H54 (cell line): ENCODE data around the gene MAML2.

Experiments
- DNase-seq: peaks from one replicate; pipeline ENCODE4 v3.0.0; 2011; ENCODE audit warnings: low spot score, mixed read lengths; ENCODE audit not compliant: insufficient read length
- FAIRE-seq: peaks from 3 replicates; lab custom pipeline; 2011; peaks lifted over from hg19 to GRCh38; lab: Jason Lieb, UNC
- POLR2A ChIP-seq: IDR thresholded peaks from 2 replicates; pipeline ENCODE4 v1.6.1; 2011; ENCODE audit warnings: low read depth, mild to moderate bottlenecking, low read length

Gene MAML2

DNA sequence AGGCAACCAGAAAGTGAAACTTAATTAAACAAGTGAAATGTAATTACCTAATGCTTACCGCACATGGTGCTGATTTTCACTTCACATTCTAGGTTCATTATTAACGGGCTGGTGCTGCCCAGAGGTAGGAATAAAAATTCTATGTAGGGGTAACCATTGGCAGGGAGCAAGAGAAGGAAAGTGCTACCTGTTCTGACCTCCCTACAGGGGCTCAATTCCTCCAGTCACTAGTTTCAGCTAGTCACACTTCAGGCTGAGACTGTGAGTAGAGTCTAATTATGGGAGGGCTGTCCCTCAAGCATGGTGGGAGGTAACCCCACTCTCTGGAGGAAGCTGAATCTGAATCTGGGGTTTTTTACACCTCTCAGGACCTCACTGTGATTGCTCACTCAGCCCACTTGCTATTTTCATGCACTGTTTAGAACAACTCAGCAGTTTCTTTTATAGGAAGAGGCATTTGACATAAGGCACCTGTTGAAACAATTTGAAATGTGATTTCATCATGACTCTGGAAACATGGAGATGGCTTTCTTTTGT lies 75.4 kb downstream of the MAML2 start:
- TF ChIP-seq POLR2A: no peak
- FAIRE-seq: no peak
- DNase-seq: no peak

DNA sequence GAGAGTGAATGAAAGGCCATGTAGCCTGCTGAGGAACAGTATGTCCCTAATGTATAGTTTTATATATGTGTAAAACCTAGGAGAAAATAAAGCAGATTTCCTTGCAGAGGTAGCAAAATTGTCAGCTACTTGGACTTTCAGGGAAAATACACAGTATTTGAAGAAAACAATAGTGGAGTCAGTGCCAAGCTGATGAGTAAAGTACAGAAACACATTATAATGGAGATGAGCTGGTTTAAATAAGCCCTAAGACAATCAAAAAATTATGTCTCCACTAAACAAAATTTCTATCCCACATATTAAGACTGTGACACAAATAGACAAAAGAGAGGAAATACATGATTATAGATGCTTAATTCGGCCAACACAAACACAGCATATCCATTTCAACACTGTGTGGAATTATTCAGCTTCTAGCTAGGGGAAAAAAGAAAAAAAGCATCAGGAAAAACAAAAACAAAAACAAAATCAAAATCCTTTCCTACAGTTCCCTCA lies 75.9 kb downstream of the MAML2 start:
- FAIRE-seq: no peak
- TF ChIP-seq POLR2A: no peak
- DNase-seq: no peak

DNA sequence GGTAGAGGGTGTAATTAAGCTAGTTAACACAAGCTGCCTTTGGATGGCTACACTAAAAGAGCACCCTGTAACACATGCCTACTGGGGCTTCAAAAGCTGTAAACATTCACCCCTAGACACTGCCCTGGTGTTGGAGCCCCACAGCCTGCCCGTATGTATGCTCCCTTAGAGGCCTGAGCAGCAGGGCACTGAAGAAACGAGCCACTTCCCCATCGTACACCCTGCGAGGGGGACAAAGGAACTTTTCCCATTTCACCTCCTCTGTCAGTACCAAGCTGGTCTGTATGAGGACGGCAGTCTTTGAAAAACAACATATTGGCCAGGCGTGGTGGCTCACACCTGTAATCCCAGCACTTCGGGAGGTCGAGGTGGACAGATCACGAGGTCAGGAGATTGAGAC lies 77.0 kb downstream of the MAML2 start:
- DNase-seq: no peak
- no peak for TF ChIP-seq POLR2A
- no peak for FAIRE-seq

DNA sequence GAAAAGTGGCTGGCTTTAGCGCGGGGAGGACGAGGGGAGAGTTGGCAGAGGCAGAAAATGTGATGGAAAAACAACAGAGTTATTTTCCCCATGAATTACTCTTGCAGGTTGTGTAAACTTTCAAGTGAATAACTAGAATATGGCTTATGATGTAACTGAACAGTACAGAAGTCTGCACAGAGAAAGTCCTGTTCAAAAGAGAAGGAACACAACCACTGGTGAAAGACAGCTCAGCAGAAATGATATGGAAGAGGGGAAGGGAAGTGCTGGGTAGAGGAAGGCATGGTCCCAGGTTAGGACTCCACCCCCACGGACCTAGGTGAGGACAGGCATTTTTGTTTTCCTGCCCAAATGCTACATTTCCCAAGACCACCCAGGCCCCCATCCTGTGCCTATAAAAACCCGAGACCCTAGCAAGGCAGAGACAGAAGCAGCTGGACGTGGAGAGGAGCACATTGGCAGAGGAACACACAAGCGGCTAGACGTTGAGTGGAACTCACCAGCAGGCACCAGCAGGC lies 77.7 kb downstream of the MAML2 start:
- FAIRE-seq (no peak), DNase-seq (no peak)
- TF ChIP-seq POLR2A: no peak

DNA sequence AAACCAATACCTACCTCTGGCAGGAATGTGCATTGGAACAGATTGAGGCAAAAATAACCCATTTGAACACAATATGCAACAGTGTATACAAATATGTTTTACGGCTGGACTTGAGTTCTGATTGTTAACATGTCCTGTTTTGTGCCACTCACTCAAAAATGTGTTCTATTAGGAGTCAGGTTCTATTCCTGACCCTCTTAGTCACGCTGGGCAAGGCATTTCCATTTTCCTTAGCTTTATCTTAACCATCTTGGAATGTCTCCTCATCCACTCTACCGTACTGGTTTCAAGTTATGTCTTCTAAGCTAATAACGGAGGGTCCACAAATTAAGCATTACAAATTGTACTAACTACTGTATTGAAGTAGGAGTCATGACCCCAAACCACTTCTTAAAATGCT lies 78.6 kb downstream of the MAML2 start:
- no peak for TF ChIP-seq POLR2A
- FAIRE-seq (no peak), DNase-seq (no peak)

DNA sequence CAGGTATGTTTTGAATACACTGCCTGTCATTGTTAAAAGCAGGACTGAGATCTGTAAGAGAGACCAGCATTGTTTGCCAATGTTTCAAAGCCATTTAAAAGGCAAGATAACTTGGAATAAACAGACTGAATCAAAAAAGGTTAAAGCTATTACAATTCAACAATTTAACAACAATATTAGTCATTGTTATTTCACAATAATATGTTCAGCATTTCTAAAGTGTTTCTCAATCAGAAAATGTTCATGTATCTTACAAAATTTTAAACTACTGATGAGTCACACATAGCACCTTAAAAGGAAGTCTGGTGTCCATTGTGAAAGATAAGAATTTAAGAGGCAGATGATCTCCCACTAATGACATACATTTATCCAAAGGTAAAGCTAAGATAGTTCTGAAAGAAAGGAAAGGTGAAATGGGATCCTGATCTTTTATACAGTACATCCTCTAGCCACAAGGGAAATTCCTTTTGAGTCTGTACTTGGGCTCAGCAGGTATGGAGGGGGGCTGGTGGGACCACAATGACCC lies 79.7 kb downstream of the MAML2 start:
- FAIRE-seq (no peak), DNase-seq (no peak)
- no peak for TF ChIP-seq POLR2A

DNA sequence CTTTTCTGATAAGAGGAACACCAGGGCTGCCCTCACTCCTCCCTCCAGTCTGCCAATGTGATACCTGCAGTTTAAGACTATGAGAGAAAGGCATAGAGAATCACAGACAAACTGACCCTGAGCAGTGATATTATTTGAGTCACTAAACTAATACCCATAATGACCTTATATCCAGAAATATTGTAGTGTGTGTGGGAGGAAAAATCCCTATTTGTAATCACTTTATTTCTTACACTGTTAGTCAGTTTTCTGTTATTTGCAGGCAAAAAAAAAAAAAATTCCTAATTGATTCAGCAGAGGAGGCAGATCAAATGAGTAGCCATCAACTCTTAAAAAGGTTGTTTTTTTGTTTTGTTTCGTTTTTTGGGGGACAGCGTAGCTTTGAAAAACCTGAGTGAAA lies 82.5 kb downstream of the MAML2 start:
- FAIRE-seq (no peak), DNase-seq (no peak)
- TF ChIP-seq POLR2A: no peak

DNA sequence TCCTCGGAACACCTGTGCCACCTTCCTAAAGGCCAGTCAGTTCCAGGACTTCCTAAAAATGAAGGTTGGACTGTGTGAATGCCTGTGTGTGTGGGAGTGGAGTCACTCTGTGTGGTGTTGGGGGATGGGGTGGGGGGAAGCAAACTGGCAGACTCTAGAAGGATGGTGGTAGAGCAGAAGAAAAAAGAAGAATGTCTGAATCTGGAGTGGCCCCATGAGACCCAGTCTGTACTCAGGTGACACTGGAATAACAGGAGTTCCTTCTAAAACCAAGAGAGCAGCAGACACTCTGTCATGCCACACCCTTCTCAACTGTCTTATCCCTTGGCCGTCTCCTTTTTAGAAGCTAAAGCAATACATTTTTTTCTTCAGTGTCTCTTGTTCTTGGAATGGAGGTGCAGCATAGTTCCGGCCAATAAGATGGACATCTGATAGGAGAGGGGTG lies 82.9 kb downstream of the MAML2 start:
- no peak for TF ChIP-seq POLR2A
- FAIRE-seq: no peak
- no peak for DNase-seq

DNA sequence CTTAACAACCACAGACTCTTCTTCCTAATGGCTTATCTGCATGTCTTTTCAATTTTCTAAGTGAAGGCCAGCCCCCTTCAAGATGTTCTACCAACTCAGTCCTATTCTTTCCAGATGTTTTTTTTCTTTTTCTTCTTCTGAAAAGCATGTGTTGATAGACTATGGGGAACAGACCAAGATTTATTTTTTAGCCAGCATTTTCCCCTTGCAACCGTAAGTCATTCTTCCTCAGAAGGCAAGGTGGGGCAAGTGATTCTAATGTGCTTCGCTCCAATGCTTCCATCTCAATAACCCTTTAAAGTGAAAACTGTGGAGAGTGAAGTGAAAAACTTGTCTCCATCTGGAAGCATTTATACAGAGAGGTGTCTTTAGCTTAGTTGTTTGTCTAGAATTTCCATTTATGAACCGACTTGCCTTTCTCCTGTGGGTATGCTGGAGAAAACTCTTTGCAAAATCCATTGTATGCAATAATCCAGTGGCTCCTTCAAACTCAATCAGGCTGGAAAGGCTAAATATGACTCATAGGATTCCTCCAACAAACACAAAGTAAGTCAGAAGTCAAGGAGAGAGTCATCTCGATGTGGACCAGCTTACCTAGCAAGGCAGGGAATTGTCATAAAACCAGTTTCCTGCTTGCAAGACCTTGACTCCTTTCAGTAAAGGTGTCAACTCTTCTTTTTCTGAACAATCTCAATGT lies 83.7 kb downstream of the MAML2 start:
- peak; percentile 12 for DNase-seq
- FAIRE-seq: peak; percentile 60
- no peak for TF ChIP-seq POLR2A

DNA sequence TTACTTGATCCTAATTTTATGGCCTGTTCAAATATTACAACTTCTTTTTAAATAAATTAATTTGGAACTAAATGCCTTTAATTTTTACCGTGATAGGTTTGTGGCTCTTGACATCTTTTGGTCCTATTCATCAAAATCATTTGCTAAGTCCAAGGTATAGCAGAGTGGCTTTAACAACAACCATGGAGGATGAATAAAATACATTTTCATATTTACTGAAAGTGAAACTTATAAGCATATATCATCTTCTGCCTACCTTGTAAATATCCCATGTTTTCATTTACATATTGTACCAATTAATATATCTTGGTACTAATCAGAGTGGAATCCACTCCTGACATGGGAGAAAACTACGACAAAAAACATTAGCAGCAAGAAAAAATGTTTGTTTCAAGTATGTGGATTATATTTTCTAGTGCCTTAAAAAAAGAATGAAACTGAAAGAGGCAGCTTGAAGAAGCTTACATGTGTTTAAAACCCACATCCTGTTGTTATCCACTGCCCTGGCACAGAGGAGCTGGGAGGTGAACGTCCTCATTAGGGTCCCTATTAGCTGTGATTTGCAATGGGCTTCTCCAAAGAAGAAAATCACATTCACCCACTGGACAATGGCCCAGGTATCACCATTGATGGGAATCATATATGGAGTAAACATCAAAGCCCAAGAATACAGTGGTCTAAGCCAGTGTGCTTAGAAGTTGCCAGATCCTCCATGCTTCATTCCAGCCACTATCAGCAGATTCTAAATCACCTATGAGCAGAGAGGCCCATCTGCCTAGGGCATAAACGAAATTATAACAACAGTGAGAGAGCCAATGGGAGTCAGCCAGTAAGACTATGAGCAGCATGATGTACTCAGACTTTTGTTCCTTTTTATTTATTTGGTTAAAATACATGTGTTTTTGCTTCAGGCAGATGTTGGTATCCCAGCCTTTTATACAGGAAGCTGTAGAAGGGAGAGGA lies 84.7 kb downstream of the MAML2 start:
- FAIRE-seq (peak; percentile 64), DNase-seq (no peak)
- no peak for TF ChIP-seq POLR2A

DNA sequence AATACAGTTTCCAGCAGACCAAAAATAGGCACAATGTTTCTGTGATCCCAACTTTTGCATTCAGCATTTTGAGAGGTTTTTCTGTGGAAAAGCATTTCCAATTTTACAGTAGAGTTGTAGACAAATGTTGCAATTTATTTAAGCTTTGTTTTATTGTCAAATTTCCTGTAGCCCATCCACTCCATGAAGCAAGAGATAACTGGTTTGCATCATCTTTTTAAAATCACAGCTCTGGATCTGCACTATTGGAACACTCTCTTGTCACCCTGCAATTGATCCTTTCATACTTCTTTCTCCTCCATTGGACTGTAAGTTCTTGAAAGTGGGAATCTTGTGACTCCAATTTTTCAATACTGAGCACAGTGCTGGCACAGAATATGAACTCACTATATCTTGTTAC lies 86.0 kb downstream of the MAML2 start:
- no peak for TF ChIP-seq POLR2A
- FAIRE-seq: no peak
- no peak for DNase-seq

DNA sequence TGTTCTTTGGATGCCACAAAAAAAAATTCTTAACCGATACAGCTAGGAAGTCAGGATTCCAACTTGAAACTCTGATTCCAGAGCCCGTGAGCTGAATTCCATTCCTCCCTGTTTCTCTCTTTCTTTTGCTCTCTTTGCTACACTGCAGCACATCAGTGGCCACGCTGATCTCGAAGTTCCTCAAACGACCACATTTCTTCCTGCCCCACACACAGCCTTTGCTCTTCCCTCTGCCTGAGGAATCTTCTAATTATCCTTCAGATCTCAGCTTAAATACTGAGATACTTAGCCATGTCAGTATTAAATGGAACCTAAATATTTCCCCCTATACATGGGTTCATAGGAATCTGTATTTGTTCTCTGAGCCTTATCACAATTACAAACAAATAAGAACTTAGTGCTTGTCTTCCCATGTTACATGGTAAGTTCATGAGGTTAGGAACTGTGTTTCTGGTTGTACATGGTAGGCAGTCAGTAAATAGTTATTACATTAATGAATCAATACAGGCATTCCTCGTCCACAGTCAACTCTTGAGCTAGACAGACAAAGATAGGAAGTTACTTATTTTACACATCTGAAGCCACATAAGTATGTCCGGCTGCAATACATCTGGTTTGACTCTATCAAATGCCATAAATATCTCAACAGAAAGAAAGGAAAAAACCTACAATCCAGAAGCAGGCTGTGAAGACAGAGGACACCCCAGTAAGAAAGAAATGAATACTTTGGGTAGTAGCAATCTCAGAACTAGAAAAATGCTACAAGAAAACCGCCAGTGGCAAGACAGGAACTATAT lies 86.6 kb downstream of the MAML2 start:
- no peak for DNase-seq
- no peak for FAIRE-seq
- TF ChIP-seq POLR2A: no peak

DNA sequence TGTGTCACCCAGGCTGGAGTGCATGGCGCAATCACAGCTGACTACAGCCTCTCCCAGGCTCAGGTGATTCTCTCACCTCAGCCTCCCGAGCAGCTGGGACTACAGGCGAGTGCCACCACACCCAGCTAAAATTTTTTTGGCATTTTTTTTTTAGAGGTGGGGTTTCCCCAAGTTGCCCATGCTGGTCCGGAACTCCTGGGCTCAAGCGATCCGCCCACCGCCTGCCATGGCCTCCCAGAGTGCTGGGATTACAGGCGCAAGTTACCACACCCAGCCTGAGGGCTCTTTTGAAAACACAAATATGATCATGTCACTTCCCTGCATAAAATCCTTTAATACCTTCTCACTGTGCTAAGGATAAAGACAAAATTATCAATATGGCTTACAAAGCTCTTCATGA lies 88.1 kb downstream of the MAML2 start:
- FAIRE-seq: no peak
- DNase-seq: no peak
- no peak for TF ChIP-seq POLR2A
